Uterus (tissue), 4 donors: Measurements from ENCODE around the gene ADARB2. TPM values are rescaled to one million over a fixed set of nuclear protein-coding genes. Genes with fewer than 3 reads are reported as not detected.
"Not testable (repeated sequence)": the region's sequence is repeated elsewhere in the genome, so short reads cannot be mapped to it uniquely, and the experiment has no call there.

Experiments
- DNase-seq, 2 donors: peaks; one replicate each; pipeline ENCODE4 v3.0.0-alpha.2; 2019 to 2020
- H3K27ac ChIP-seq, 2 donors: fragments of 200-600 bp; sonication (generic); 1 replicate in 1 of 2; 2 replicates in 1 of 2; pipeline ENCODE4 v1.5.1; 2016 to 2018
- H3K27me3 ChIP-seq, 2 donors: fragments of 200-600 bp; sonication (generic); one replicate each; pipeline ENCODE4 v1.5.1; 2018 to 2019; ENCODE audit warnings: control low read depth in 1 of 2
- H3K36me3 ChIP-seq, 2 donors: fragments of 200-600 bp; sonication (generic); one replicate each; pipeline ENCODE4 v1.5.1; 2019; ENCODE audit warnings: control low read depth in 1 of 2
- H3K4me1 ChIP-seq, 2 donors: fragments of 200-600 bp; sonication (generic); one replicate each; pipeline ENCODE4 v1.5.1; 2018 to 2019; ENCODE audit warnings: control low read depth in 1 of 2
- H3K4me3 ChIP-seq, 2 donors: fragments of 200-600 bp; sonication (generic); 1 replicate in 1 of 2; 2 replicates in 1 of 2; pipeline ENCODE4 v1.5.1; 2018 to 2019; ENCODE audit warnings: mild to moderate bottlenecking in 1 of 2
- H3K9me3 ChIP-seq, 2 donors: fragments of 200-600 bp; sonication (generic); one replicate each; pipeline ENCODE4 v1.5.1; 2019; ENCODE audit warnings: control low read depth in 1 of 2
- CTCF ChIP-seq, 4 experiments: fragments of 200-600 bp in 2 of 4; fragments of 450-650 bp in 2 of 4; sonication (generic) in 2 of 4; IDR thresholded peaks; one replicate each; pipeline ENCODE4 v1.5.1; 2016 to 2019; ENCODE audit warnings: antibody characterized with exemption in 4 of 4, mild to moderate bottlenecking in 2 of 4, moderate library complexity in 1 of 4
- POLR2A ChIP-seq, 2 donors: fragments of 450-650 bp; IDR thresholded peaks; one replicate each; pipeline ENCODE4 v1.6.1; 2016; ENCODE audit warnings: antibody characterized with exemption in 2 of 2, mild to moderate bottlenecking in 1 of 2, moderate library complexity in 1 of 2
- intact Hi-C: fragments of 100-400 bp; cut with DNase I; formaldehyde crosslinking; loops from one replicate; pipeline ENCODE4 v1.15.1; 2023; ENCODE audit warnings: low total_unique reads
- total RNA-seq, 4 donors: library from RNA; depleted of rRNA in 3 of 4; stranded (reverse); fragments of >200 nt in 3 of 4; gene quantifications; one replicate each; pipeline versions ENCODE4 v1.1.0 to v1.2.4, GENCODE V29; 2014 to 2023
- donor health status: DM: yes; HTN: yes; CAD: no.

ADARB2 gene
- total RNA-seq, 4 donors from 2014 or later: 0.76 to 2.6 (median 2.0) TPM; not detected in 1

DNA sequence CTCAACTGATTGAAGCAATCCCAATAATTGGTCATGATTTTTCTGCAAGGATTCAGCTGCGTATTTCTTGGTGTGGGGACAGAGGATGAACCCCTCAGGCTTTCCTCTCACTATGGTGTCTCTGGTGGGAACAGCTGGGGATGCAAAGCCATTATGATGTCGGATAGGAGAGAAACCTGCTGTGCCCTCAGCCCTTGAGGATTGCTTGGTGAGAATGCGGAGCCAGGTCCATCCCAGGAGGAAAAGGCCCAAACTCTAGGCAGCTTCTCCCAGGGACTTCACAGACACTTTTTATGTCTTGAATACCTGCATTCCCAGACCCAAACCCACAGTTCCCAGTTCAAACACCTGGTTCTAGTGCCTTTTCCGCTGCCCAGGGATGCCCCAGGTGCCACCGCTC, 379.2 kb downstream of the ADARB2 start:
- no peaks in the 10 kb centered on the region for H3K4me1 ChIP-seq
- H3K27ac ChIP-seq: no peak overlapping the region
- no peaks in the 10 kb centered on the region for H3K27me3 ChIP-seq
- intact Hi-C loops: no loop called here
- no peaks in the 10 kb centered on the region for H3K9me3 ChIP-seq
- no peak for TF ChIP-seq CTCF (IDR thresholded peaks at IDR 0.05)
- DNase-seq: no peak
- no peak overlapping the region for H3K4me3 ChIP-seq
- no peaks in the 10 kb centered on the region for H3K36me3 ChIP-seq

- H3K27ac ChIP-seq: no peak overlapping the region
- no peaks in the 10 kb centered on the region for H3K36me3 ChIP-seq
- H3K4me1 ChIP-seq: no peaks in the 10 kb centered on the region
- TF ChIP-seq CTCF (IDR thresholded peaks at IDR 0.05): no peak
- no peak for TF ChIP-seq POLR2A (IDR thresholded peaks at IDR 0.05)
- no peak overlapping the region for H3K4me3 ChIP-seq
- no peaks in the 10 kb centered on the region for H3K27me3 ChIP-seq
- no peak for DNase-seq
- H3K9me3 ChIP-seq: no peaks in the 10 kb centered on the region
- intact Hi-C loops: no loop called here
These were observed 381.0 kb downstream of the ADARB2 start for GRCh38 chr10:1356349-1356748.

- TF ChIP-seq POLR2A (IDR thresholded peaks at IDR 0.05): no peak
- TF ChIP-seq CTCF (IDR thresholded peaks at IDR 0.05): no peak
- DNase-seq: no peak
These were observed 382.3 kb downstream of the ADARB2 start for GRCh38 chr10:1354809-1355710.

DNA sequence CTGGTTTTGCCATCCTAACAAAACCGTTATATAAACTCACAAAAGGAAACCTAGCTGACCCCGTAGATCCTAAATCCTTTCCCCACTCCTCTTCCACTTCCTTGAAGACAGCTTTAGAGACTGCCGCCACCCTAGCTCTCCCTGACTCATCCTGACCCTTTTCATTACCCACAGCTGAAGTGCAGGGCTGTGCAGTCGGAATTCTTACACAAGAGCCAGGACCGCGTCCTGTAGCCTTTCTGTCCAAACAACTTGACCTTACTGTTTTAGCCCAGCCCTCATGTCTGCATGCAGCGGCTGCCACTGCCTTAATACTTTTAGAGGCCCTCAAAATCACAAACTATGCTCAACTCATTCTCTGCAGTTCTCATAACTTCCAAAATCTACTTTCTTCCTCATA, 385.0 kb downstream of the ADARB2 start:
- DNase-seq, H3K4me3 ChIP-seq, H3K36me3 ChIP-seq, intact Hi-C loops, H3K27me3 ChIP-seq, H3K4me1 ChIP-seq, H3K27ac ChIP-seq, H3K9me3 ChIP-seq: not testable (repeated sequence)

More at GRCh38 chr10:1354809-1355710, 382.3 kb downstream of the ADARB2 start:
- H3K36me3 ChIP-seq: no peaks in the 10 kb centered on the region
- H3K4me3 ChIP-seq: no peak overlapping the region
- no peaks in the 10 kb centered on the region for H3K27me3 ChIP-seq
- no peak overlapping the region for H3K27ac ChIP-seq
- intact Hi-C loops: no loop called here
- H3K9me3 ChIP-seq: no peaks in the 10 kb centered on the region
- H3K4me1 ChIP-seq: no peaks in the 10 kb centered on the region

GRCh38 chr10:1348773-1349050, 388.6 kb downstream of the ADARB2 start:
- H3K27ac ChIP-seq: no peak overlapping the region
- no peaks in the 10 kb centered on the region for H3K27me3 ChIP-seq
- no peaks in the 10 kb centered on the region for H3K9me3 ChIP-seq
- H3K4me1 ChIP-seq: no peaks in the 10 kb centered on the region
- no peaks in the 10 kb centered on the region for H3K36me3 ChIP-seq
- H3K4me3 ChIP-seq: no peak overlapping the region
- intact Hi-C loops: no loop called here
- DNase-seq: no peak
- no peak for TF ChIP-seq POLR2A (IDR thresholded peaks at IDR 0.05)
- no peak for TF ChIP-seq CTCF (IDR thresholded peaks at IDR 0.05)
